Neural progenitor cell (in vitro differentiated cells): ENCODE data around the gene GFOD2.

Source experiments
- EZH2 ChIP-seq: fragments of 200-600 bp; sonication (generic); IDR thresholded peaks from 2 replicates; pipeline ENCODE4 v1.6.1; 2017; ENCODE audit warnings: antibody characterized with exemption, mild to moderate bottlenecking, moderate library complexity
- EZH2phosphoT487 ChIP-seq: fragments of 200-600 bp; sonication (generic); IDR thresholded peaks from 2 replicates; pipeline ENCODE4 v1.6.1; 2017; ENCODE audit warnings: antibody characterized with exemption
- TF ChIP-seq, protein P1 (sequence below): fragments of 200-600 bp; sonication (generic); IDR thresholded peaks from 2 replicates; pipeline ENCODE4 v1.5.1; 2017; ENCODE audit warnings: antibody characterized with exemption, mild to moderate bottlenecking

DNA sequence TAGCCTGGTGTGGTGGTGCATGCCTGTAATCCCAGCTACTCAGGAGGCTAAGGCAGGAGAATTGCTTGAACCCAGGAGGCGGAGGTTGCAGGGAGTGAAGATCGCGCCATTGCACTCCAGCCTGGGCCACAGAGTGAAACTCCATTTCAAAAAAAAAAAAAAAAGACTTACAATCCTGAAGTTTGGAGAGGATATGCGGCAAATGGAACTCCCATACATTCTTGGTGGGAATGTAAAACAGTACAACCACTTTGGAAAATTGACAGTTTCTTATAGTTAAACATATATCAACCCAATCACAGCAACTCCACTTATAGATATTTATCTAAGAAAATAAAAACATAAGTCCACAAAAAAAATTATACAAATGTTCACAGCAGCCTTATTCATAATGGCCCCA is 11.9 kb downstream of the GFOD2 start:
- TF ChIP-seq, protein P1, sequence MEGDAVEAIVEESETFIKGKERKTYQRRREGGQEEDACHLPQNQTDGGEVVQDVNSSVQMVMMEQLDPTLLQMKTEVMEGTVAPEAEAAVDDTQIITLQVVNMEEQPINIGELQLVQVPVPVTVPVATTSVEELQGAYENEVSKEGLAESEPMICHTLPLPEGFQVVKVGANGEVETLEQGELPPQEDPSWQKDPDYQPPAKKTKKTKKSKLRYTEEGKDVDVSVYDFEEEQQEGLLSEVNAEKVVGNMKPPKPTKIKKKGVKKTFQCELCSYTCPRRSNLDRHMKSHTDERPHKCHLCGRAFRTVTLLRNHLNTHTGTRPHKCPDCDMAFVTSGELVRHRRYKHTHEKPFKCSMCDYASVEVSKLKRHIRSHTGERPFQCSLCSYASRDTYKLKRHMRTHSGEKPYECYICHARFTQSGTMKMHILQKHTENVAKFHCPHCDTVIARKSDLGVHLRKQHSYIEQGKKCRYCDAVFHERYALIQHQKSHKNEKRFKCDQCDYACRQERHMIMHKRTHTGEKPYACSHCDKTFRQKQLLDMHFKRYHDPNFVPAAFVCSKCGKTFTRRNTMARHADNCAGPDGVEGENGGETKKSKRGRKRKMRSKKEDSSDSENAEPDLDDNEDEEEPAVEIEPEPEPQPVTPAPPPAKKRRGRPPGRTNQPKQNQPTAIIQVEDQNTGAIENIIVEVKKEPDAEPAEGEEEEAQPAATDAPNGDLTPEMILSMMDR, result no peak
- no peak for TF ChIP-seq EZH2
- TF ChIP-seq EZH2phosphoT487, result no peak
